ENCODE results near the gene CRY1.

The CRY1 gene

DNA sequence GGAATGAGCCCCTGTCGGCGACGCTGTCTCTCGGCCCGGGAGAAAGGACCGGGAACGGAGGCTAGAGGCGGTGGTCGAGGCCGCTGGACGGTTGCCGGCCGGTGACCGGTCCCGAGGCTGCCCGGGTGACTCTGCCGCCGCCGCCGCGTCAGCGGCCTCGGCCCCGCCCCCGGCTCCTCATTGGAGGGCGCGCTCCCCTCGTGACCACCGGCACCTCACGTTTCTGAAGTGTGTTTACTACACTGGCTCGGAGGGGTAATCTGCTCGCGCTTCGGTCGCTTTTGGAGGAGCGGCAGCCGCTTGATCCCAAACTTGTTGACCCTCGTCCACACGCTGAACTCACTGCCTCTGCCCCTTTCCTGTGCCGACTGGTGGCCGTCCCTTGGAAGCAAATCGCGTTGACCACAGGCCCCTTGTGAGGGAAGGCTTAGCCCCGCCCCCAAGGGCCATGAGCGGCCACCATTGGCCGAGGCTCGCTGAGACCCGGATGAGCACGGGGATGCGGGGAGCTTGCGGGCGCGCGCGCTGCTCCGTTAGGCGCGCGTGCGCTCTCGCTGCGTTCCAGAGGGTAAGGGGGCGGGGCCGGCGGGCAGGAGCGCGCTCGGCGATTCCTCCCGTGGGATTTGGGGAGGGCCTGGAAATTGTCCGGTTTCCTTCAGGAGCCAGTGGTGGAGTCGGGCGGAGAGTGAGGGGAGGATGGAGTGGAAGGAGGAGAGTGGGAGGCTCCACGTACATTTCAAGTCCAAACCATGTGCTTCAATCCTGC lies at the start of gene CRY1:
CRY1 (minus strand) TSS at position 133 of the 766 bp plus-strand sequence. CDS start 588 bp downstream, outside the sequence.
- ATAC-seq, result peak; percentile 89
- Mint-ChIP-seq H3K27ac (no peak within 1 kb of the TSS), H3K36me3 (no peaks in the 10 kb centered on the region), H3K4me3 (no peak within 1 kb of the TSS), H3K9me3 (no peaks in the 10 kb centered on the region), H3K4me1 (peaks cover 12% of the 10 kb centered on the region)
- DNase-seq (ENCODE audit: low spot score in 2 of 2), result peak; percentile 94 to 98

DNA sequence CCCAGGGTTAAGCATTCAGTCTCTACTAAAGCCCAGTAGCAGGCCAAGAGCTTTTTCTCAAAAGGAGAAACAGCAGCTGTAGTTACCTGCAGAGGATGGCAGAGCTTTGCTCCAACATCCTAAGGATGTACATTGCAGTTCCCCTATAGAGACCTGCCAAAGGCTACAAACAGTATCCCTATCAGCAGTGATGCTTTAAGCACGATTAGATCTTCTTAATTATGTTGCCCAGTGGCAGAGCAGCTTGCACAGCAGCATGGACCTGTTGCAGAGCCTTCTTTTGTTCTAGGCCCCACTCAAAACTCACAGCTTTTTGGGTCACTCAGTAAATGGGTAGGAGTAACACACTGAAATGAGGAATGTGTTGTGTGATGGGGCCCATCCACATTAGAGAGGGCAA lies 46.4 kb upstream of the CRY1 start:
- no peak overlapping the region for H3K27ac Mint-ChIP-seq
- H3K36me3 Mint-ChIP-seq, result no peaks in the 10 kb centered on the region
- H3K4me1 Mint-ChIP-seq, result no peaks in the 10 kb centered on the region
- ATAC-seq, result no peak
- H3K9me3 Mint-ChIP-seq, result no peaks in the 10 kb centered on the region
- DNase-seq (ENCODE audit: low spot score in 2 of 2), result no peak
- no peak overlapping the region for H3K4me3 Mint-ChIP-seq

GRCh38 chr12:107138990-107139389 lies 45.6 kb upstream of the CRY1 start:
- H3K4me3 Mint-ChIP-seq, result no peak overlapping the region
- DNase-seq (ENCODE audit: low spot score in 2 of 2), result no peak
- no peak overlapping the region for H3K27ac Mint-ChIP-seq

GRCh38 chr12:107135177-107135576 lies 41.8 kb upstream of the CRY1 start:
- H3K4me1 Mint-ChIP-seq, result no peaks in the 10 kb centered on the region
- H3K27ac Mint-ChIP-seq, result no peak overlapping the region
- H3K9me3 Mint-ChIP-seq, result no peaks in the 10 kb centered on the region
- no peaks in the 10 kb centered on the region for H3K36me3 Mint-ChIP-seq
- ATAC-seq, result no peak
- no peak for DNase-seq (ENCODE audit: low spot score in 2 of 2)
- H3K4me3 Mint-ChIP-seq, result no peak overlapping the region

More at GRCh38 chr12:107138990-107139389, 45.6 kb upstream of the CRY1 start:
- Mint-ChIP-seq H3K4me1 (no peaks in the 10 kb centered on the region), H3K36me3 (no peaks in the 10 kb centered on the region), H3K9me3 (no peaks in the 10 kb centered on the region)
- no peak for ATAC-seq

DNA sequence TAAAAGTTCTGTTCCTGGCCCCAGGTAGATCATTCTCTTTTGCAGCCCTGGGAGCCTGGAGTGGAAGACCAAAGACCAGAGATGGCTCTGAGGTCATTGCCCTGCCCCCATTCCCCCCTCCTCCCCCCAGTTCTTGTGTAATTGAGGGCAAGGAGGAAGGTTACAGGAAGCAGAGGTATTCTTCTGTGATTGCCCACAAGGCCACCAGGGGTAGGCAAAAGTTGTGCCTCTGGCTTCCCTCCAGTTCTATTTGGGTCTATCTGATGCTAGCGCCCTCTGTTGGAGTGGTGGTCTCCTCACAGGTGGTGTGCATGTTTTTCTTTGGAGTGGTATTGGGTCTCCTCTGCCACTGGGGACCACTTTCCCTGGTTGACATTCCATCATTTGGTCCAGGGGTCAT lies 41.2 kb upstream of the CRY1 start:
- H3K27ac Mint-ChIP-seq, result no peak overlapping the region
- ATAC-seq, result peak; percentile 70
- H3K9me3 Mint-ChIP-seq, result no peaks in the 10 kb centered on the region
- no peak overlapping the region for H3K4me3 Mint-ChIP-seq
- H3K36me3 Mint-ChIP-seq, result no peaks in the 10 kb centered on the region
- DNase-seq (ENCODE audit: low spot score in 2 of 2), result no peak
- H3K4me1 Mint-ChIP-seq, result no peaks in the 10 kb centered on the region

GRCh38 chr12:107133462-107133861 lies 40.1 kb upstream of the CRY1 start:
- H3K36me3 Mint-ChIP-seq, result no peaks in the 10 kb centered on the region
- H3K9me3 Mint-ChIP-seq, result no peaks in the 10 kb centered on the region
- no peak overlapping the region for H3K4me3 Mint-ChIP-seq
- DNase-seq (ENCODE audit: low spot score in 2 of 2), result no peak
- H3K27ac Mint-ChIP-seq, result no peak overlapping the region
- no peak for ATAC-seq
- no peaks in the 10 kb centered on the region for H3K4me1 Mint-ChIP-seq

DNA sequence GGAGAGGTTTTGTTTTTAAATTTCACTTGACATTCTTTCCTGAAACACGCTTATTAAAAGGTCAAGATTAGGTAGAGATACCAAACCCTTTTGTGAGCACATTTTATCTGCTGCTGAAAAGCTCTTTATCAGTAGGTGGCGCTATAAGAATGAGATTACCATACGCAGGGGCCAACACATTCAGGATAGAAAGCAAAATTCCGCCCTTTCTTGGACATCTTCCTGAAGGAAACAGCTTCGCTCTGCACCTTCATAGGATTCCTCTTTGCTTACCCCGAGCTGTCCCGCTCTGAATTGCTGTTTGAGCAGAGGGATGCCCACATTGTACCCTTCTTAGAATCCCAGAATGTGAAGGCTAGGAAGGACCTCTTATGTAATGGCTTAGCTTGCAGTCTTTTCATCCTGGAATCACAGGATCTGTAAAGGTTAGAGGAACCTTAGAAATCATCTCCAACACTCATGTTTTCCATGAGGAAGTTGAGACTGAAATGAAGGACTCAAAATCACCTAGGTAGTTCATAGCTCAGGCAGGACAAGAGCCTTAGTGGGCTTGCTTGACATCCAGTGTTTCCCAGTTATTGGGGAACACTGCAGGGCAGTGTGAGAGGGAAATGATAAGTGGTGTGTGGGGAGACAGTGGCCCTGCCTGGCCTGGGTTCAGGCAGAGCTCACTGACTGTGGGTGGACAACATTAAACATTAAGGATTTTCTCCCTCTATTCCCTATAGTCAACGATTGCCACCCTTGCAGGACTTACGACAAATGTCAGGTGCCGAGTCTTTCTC lies 38.7 kb upstream of the CRY1 start:
- Mint-ChIP-seq H3K4me1 (no peaks in the 10 kb centered on the region), H3K36me3 (no peaks in the 10 kb centered on the region), H3K9me3 (no peaks in the 10 kb centered on the region), H3K27ac (no peak overlapping the region), H3K4me3 (no peak overlapping the region)
- ATAC-seq, result no peak
- peak in 1 of 2 donors; percentile 53 for DNase-seq (ENCODE audit: low spot score in 2 of 2)

- Mint-ChIP-seq H3K4me1 (no peaks in the 10 kb centered on the region), H3K9me3 (no peaks in the 10 kb centered on the region), H3K36me3 (no peaks in the 10 kb centered on the region), H3K27ac (no peak overlapping the region), H3K4me3 (no peak overlapping the region)
- DNase-seq (ENCODE audit: low spot score in 2 of 2) (no peak), ATAC-seq (no peak)
These were observed 37.7 kb upstream of the CRY1 start for GRCh38 chr12:107130830-107131611.

GRCh38 chr12:107129315-107129930 lies 36.1 kb upstream of the CRY1 start:
- DNase-seq (ENCODE audit: low spot score in 2 of 2), result no peak
- no peak overlapping the region for H3K27ac Mint-ChIP-seq
- no peaks in the 10 kb centered on the region for H3K36me3 Mint-ChIP-seq
- H3K9me3 Mint-ChIP-seq, result no peaks in the 10 kb centered on the region
- H3K4me3 Mint-ChIP-seq, result no peak overlapping the region
- ATAC-seq, result no peak
- H3K4me1 Mint-ChIP-seq, result no peaks in the 10 kb centered on the region

- DNase-seq (ENCODE audit: low spot score in 2 of 2) (no peak), ATAC-seq (no peak)
- H3K27ac Mint-ChIP-seq, result no peak overlapping the region
- no peak overlapping the region for H3K4me3 Mint-ChIP-seq
- H3K36me3 Mint-ChIP-seq, result no peaks in the 10 kb centered on the region
- H3K9me3 Mint-ChIP-seq, result no peaks in the 10 kb centered on the region
- H3K4me1 Mint-ChIP-seq, result no peaks in the 10 kb centered on the region
These were observed 34.4 kb upstream of the CRY1 start for GRCh38 chr12:107127482-107128430.

- no peak for ATAC-seq
- DNase-seq (ENCODE audit: low spot score in 2 of 2), result no peak
- Mint-ChIP-seq H3K27ac (no peak overlapping the region), H3K4me3 (no peak overlapping the region), H3K4me1 (no peaks in the 10 kb centered on the region), H3K36me3 (no peaks in the 10 kb centered on the region), H3K9me3 (no peaks in the 10 kb centered on the region)
These were observed 33.6 kb upstream of the CRY1 start for GRCh38 chr12:107126796-107127481.

DNA sequence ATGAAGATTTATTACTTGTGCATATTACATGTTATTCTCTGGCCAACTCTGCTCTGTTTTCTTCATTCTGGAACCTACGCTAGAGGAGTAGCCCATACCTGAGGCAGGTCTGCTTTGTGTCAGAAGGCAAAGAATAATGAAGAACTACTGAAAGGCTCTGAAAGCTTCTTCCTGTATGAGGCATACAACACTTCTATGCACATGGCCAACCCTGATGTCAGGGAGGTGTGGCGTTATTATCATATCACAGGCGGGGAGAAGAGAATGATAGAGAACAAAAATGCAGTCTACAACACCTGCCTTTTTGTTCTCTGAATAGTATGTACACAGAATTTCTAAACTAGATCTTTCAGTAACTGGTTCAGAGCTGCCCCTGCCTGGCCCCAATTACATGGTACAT lies 32.5 kb upstream of the CRY1 start:
- DNase-seq (ENCODE audit: low spot score in 2 of 2) (no peak), ATAC-seq (no peak)
- H3K4me1 Mint-ChIP-seq, result no peaks in the 10 kb centered on the region
- no peaks in the 10 kb centered on the region for H3K36me3 Mint-ChIP-seq
- H3K9me3 Mint-ChIP-seq, result no peaks in the 10 kb centered on the region
- no peak overlapping the region for H3K27ac Mint-ChIP-seq
- no peak overlapping the region for H3K4me3 Mint-ChIP-seq

DNA sequence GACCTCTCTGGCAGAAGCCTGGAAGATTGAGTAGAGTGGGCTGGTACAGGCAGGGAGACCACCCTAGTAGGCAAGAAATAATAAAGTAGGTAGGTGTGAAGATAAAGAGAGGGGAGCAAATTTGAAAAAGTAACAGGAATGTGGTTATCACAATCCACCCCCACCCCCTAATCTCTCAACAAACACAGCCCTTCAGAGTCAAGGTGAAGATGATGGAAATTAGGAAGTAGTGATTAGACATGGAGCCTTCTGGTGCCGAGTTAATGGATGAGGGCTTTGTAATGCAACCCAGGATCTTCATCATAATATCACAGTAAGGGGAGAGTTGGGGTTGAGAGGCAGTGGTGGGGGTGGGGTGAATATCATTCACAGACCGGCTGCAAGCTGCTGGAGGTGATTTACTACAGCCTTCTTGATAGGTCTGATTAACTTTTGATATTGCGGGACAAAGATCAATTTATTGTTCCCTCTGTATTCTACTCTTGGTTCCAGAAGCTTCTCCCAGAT lies 29.2 kb upstream of the CRY1 start:
- DNase-seq (ENCODE audit: low spot score in 2 of 2) (no peak), ATAC-seq (no peak)
- no peaks in the 10 kb centered on the region for H3K36me3 Mint-ChIP-seq
- no peak overlapping the region for H3K4me3 Mint-ChIP-seq
- no peaks in the 10 kb centered on the region for H3K4me1 Mint-ChIP-seq
- no peaks in the 10 kb centered on the region for H3K9me3 Mint-ChIP-seq
- H3K27ac Mint-ChIP-seq, result no peak overlapping the region

GRCh38 chr12:107119091-107119490 lies 25.7 kb upstream of the CRY1 start:
- no peak for DNase-seq (ENCODE audit: low spot score in 2 of 2)
- Mint-ChIP-seq H3K9me3 (no peaks in the 10 kb centered on the region), H3K27ac (no peak overlapping the region), H3K4me3 (no peak overlapping the region), H3K4me1 (no peaks in the 10 kb centered on the region), H3K36me3 (no peaks in the 10 kb centered on the region)
- no peak for ATAC-seq
